Activated T-helper 1 cell treated with Interleukin-2 at 50 U/mL for 16 hours (primary cell): ENCODE measurements around the gene CPNE7.
A peak's percentile ranks its signal among the peaks of the same experiment; 100 is the strongest.
"Not testable (repeated sequence)": the region's sequence is repeated elsewhere in the genome, so short reads cannot be mapped to it uniquely, and the experiment has no call there.

Source experiments
- DNase-seq: peaks from one replicate; pipeline ENCODE4 v3.0.0-alpha.2; 2020; ENCODE audit warnings: low read depth

The CPNE7 gene

GRCh38 chr16:89565506-89566372 lies 9.8 kb upstream of the CPNE7 start:
- DNase-seq: peak; percentile 23

- no peak for DNase-seq
Measured at GRCh38 chr16:89567656-89568594, 7.6 kb upstream of the CPNE7 start.

- DNase-seq: no peak
Measured at GRCh38 chr16:89569506-89570341, 5.8 kb upstream of the CPNE7 start.

- DNase-seq: no peak
Measured at GRCh38 chr16:89570342-89570923, 5.1 kb upstream of the CPNE7 start.

GRCh38 chr16:89570983-89571598 lies 4.5 kb upstream of the CPNE7 start:
- DNase-seq: not testable (repeated sequence)

GRCh38 chr16:89571636-89572035 lies 3.9 kb upstream of the CPNE7 start:
- DNase-seq: no peak

- no peak for DNase-seq
Measured at GRCh38 chr16:89572073-89572484, 3.5 kb upstream of the CPNE7 start.

- no peak for DNase-seq
Measured at GRCh38 chr16:89572485-89573205, 2.9 kb upstream of the CPNE7 start.

- no peak for DNase-seq
Measured at GRCh38 chr16:89573826-89574680, 1.5 kb upstream of the CPNE7 start.

GRCh38 chr16:89574681-89575246 lies 794 bp upstream of the CPNE7 start:
- DNase-seq: peak; percentile 32

- no peak for DNase-seq
Measured at GRCh38 chr16:89576153-89577054, 846 bp downstream of the CPNE7 start.

GRCh38 chr16:89577055-89577759 lies 1.6 kb downstream of the CPNE7 start:
- no peak for DNase-seq

- DNase-seq: no peak
Measured at GRCh38 chr16:89579351-89579750, 3.8 kb downstream of the CPNE7 start.

GRCh38 chr16:89581045-89581695 lies 5.6 kb downstream of the CPNE7 start:
- no peak for DNase-seq

- DNase-seq: no peak
Measured at GRCh38 chr16:89581861-89582563, 6.5 kb downstream of the CPNE7 start.

- no peak for DNase-seq
Measured at GRCh38 chr16:89582614-89583196, 7.1 kb downstream of the CPNE7 start.
